ENCODE data around the gene FSTL4. TPM values are rescaled to one million over a fixed set of nuclear protein-coding genes. Genes with fewer than 3 reads are reported as not detected.

FSTL4 gene
- total and polyA plus RNA-seq, 2 donors (not counting 1 experiment from before 2014, with no cell fraction given) = 0.31 to 6.7 TPM

GRCh38 chr5:133383580-133383939 lies 228.8 kb downstream of the FSTL4 start:
- Histone ChIP-seq H3K36me3 (replicated peaks in 1 of 2; ENCODE audit: control extremely low read depth in 1 of 2, control insufficient read depth in 1 of 2, extremely low read depth in 1 of 2, insufficient read depth in 2 of 2, low read length in 1 of 2) (no peaks in the 10 kb centered on the region), H3K27me3 (replicated peaks in 1 of 4; ENCODE audit: control extremely low read depth in 1 of 4, control insufficient read depth in 3 of 4, insufficient read depth in 4 of 4, low read length in 3 of 4) (peaks cover 0 to 6% (median 3%) of the 10 kb centered on the region in 4 experiments), H3K4me1 (ENCODE audit: control insufficient read depth in 2 of 2, insufficient read depth in 2 of 2, low read length in 2 of 2) (no peaks in the 10 kb centered on the region), H3K4me3 (ENCODE audit: control extremely low read depth in 1 of 5, extremely low read depth in 1 of 5, insufficient read depth in 1 of 5, low read depth in 2 of 5, low read length in 4 of 5) (no peak overlapping the region), H3K9me3 (ENCODE audit: control extremely low read depth in 1 of 3, control insufficient read depth in 2 of 3, insufficient read depth in 1 of 3, low read length in 2 of 3) (no peaks in the 10 kb centered on the region), H3K4me2 (replicated peaks; ENCODE audit: low read depth, low read length, poor library complexity, severe bottlenecking) (no peak overlapping the region), H3K27ac (ENCODE audit: low read length in 2 of 2) (no peak overlapping the region), H3K79me2 (ENCODE audit: control insufficient read depth, insufficient read depth, low read length) (no peaks in the 10 kb centered on the region), H3K9ac (ENCODE audit: low read length) (no peak overlapping the region), H2AFZ (ENCODE audit: insufficient read depth, low read depth, low read length, poor library complexity, severe bottlenecking) (no peak overlapping the region), H4K20me1 (ENCODE audit: control insufficient read depth, insufficient read depth, low read length, poor library complexity, severe bottlenecking) (no peaks in the 10 kb centered on the region)
- Mint-ChIP-seq H3K27me3 (peaks cover 29% of the 10 kb centered on the region), H3K4me1 (no peaks in the 10 kb centered on the region), H3K27ac (no peak overlapping the region), H3K9me3 (ENCODE audit: insufficient read depth) (no peaks in the 10 kb centered on the region), H3K4me3 (no peak overlapping the region)
- ATAC-seq (ENCODE audit: low read depth) (no peak), DNase-seq (no peak)
- ChIA-PET CTCF (no interaction called here), POLR2A (no interaction called here)
- TF ChIP-seq EZH2 (IDR thresholded peaks at IDR 0.05; ENCODE audit: borderline replicate concordance, insufficient read depth, low read depth, low read length, poor library complexity, severe bottlenecking) (no peak), CTCF (IDR thresholded peaks at IDR 0.05) (no peak)
- intact Hi-C loops (cut with micrococcal nuclease) = no loop called here
- 72% methylated on average over 8 of the region's 9 CpGs for WGBS (ENCODE audit: insufficient coverage)

GRCh38 chr5:133382661-133383579 lies 229.4 kb downstream of the FSTL4 start:
- Histone ChIP-seq H3K9ac (ENCODE audit: low read length) (no peak overlapping the region), H3K27ac (ENCODE audit: low read length in 2 of 2) (no peak overlapping the region), H3K4me2 (replicated peaks; ENCODE audit: low read depth, low read length, poor library complexity, severe bottlenecking) (no peak overlapping the region), H3K4me3 (ENCODE audit: control extremely low read depth in 1 of 5, extremely low read depth in 1 of 5, insufficient read depth in 1 of 5, low read depth in 2 of 5, low read length in 4 of 5) (no peak overlapping the region), H4K20me1 (ENCODE audit: control insufficient read depth, insufficient read depth, low read length, poor library complexity, severe bottlenecking) (no peaks in the 10 kb centered on the region), H3K9me3 (ENCODE audit: control extremely low read depth in 1 of 3, control insufficient read depth in 2 of 3, insufficient read depth in 1 of 3, low read length in 2 of 3) (peaks cover 0 to 4% (median 0%) of the 10 kb centered on the region in 3 donors), H3K4me1 (ENCODE audit: control insufficient read depth in 2 of 2, insufficient read depth in 2 of 2, low read length in 2 of 2) (no peaks in the 10 kb centered on the region), H3K36me3 (replicated peaks in 1 of 2; ENCODE audit: control extremely low read depth in 1 of 2, control insufficient read depth in 1 of 2, extremely low read depth in 1 of 2, insufficient read depth in 2 of 2, low read length in 1 of 2) (no peaks in the 10 kb centered on the region), H2AFZ (ENCODE audit: insufficient read depth, low read depth, low read length, poor library complexity, severe bottlenecking) (no peak overlapping the region), H3K27me3 (replicated peaks in 1 of 4; ENCODE audit: control extremely low read depth in 1 of 4, control insufficient read depth in 3 of 4, insufficient read depth in 4 of 4, low read length in 3 of 4) (peaks cover 0 to 6% (median 3%) of the 10 kb centered on the region in 4 experiments), H3K79me2 (ENCODE audit: control insufficient read depth, insufficient read depth, low read length) (no peaks in the 10 kb centered on the region)
- WGBS (ENCODE audit: insufficient coverage) = 97% methylated on average over 6 of the region's 8 CpGs
- TF ChIP-seq EZH2 (IDR thresholded peaks at IDR 0.05; ENCODE audit: borderline replicate concordance, insufficient read depth, low read depth, low read length, poor library complexity, severe bottlenecking) (no peak), CTCF (IDR thresholded peaks at IDR 0.05) (no peak)
- ChIA-PET POLR2A (no interaction called here), CTCF (no interaction called here)
- Mint-ChIP-seq H3K27ac (no peak overlapping the region), H3K27me3 (peaks cover 25% of the 10 kb centered on the region), H3K4me1 (no peaks in the 10 kb centered on the region), H3K9me3 (ENCODE audit: insufficient read depth) (no peaks in the 10 kb centered on the region), H3K4me3 (no peak overlapping the region)
- no peak for DNase-seq
- intact Hi-C loops (cut with micrococcal nuclease) = no loop called here
- no peak for ATAC-seq (ENCODE audit: low read depth)

All from B cell (primary cell).